ENCODE data around the gene IRX3.

DNA sequence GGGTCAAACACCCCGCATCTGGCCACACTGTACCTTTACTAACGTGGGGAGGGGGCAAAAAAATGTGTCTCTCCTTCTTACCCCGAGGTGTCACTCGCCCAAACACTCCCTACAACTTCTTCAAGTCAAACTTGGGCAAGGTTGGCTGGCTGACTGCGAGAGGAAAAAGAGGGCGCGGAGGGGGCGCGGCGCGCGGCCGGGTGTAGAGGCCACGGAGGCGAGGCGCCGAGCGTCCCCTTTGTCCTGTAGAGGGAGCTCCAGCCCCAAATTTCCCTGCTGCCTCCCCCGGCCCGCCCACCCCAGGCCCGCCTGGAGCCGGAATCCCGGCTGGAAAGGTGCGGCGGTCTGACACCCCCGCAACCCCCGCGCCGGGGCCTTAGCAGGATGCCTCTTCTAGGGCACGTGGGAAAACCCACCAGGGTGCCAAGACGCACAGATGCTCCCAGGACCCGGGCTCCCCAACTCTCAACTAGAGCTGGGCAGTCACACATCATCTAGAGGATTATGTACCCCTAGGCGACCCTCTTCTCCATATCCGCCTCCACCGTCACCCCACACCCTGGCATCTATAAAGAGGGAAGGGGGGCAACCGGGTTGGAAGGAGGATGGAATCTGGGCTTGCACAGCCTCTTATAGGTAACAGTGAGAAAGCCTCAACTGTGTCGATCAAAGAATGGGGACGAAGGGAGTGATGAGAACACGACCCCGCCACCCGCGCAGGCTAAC, 4.2 kb downstream of the IRX3 start:
- TF ChIP-seq TCF4 (CRISPR knock-in tag; IDR thresholded peaks at IDR 0.05; ENCODE audit: borderline replicate concordance) (no peak), ZNF8 (CRISPR knock-in tag; IDR thresholded peaks at IDR 0.05) (no peak), CSDC2 (CRISPR knock-in tag; IDR thresholded peaks at IDR 0.05) (no peak), OSR1 (CRISPR knock-in tag; IDR thresholded peaks at IDR 0.05) (no peak), ESRRG (CRISPR knock-in tag; IDR thresholded peaks at IDR 0.05) (no peak), ARNTL (CRISPR knock-in tag; IDR thresholded peaks at IDR 0.05; ENCODE audit: borderline replicate concordance, low read depth) (no peak), PPARA (CRISPR knock-in tag; IDR thresholded peaks at IDR 0.05; ENCODE audit: borderline replicate concordance) (no peak), ZC3H10 (CRISPR knock-in tag; IDR thresholded peaks at IDR 0.05) (no peak), TOX (CRISPR knock-in tag; IDR thresholded peaks at IDR 0.05; ENCODE audit: borderline replicate concordance) (no peak), GLIS3 (CRISPR knock-in tag; IDR thresholded peaks at IDR 0.05) (no peak)
- TF ChIP-seq, protein P1, sequence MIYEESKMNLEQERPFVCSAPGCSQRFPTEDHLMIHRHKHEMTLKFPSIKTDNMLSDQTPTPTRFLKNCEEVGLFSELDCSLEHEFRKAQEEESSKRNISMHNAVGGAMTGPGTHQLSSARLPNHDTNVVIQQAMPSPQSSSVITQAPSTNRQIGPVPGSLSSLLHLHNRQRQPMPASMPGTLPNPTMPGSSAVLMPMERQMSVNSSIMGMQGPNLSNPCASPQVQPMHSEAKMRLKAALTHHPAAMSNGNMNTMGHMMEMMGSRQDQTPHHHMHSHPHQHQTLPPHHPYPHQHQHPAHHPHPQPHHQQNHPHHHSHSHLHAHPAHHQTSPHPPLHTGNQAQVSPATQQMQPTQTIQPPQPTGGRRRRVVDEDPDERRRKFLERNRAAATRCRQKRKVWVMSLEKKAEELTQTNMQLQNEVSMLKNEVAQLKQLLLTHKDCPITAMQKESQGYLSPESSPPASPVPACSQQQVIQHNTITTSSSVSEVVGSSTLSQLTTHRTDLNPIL (CRISPR knock-in tag; IDR thresholded peaks at IDR 0.05; ENCODE audit: low read depth) = no peak
- TF ChIP-seq, protein P2, sequence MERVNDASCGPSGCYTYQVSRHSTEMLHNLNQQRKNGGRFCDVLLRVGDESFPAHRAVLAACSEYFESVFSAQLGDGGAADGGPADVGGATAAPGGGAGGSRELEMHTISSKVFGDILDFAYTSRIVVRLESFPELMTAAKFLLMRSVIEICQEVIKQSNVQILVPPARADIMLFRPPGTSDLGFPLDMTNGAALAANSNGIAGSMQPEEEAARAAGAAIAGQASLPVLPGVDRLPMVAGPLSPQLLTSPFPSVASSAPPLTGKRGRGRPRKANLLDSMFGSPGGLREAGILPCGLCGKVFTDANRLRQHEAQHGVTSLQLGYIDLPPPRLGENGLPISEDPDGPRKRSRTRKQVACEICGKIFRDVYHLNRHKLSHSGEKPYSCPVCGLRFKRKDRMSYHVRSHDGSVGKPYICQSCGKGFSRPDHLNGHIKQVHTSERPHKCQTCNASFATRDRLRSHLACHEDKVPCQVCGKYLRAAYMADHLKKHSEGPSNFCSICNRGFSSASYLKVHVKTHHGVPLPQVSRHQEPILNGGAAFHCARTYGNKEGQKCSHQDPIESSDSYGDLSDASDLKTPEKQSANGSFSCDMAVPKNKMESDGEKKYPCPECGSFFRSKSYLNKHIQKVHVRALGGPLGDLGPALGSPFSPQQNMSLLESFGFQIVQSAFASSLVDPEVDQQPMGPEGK (CRISPR knock-in tag; IDR thresholded peaks at IDR 0.05; ENCODE audit: borderline replicate concordance) = no peak

All from SK-N-SH treated with all-trans-retinoic acid at 6 μM for 48 hours (cell line).